Measurements from ENCODE around the gene BPNT1.

The BPNT1 gene, protein sequence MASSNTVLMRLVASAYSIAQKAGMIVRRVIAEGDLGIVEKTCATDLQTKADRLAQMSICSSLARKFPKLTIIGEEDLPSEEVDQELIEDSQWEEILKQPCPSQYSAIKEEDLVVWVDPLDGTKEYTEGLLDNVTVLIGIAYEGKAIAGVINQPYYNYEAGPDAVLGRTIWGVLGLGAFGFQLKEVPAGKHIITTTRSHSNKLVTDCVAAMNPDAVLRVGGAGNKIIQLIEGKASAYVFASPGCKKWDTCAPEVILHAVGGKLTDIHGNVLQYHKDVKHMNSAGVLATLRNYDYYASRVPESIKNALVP

DNA sequence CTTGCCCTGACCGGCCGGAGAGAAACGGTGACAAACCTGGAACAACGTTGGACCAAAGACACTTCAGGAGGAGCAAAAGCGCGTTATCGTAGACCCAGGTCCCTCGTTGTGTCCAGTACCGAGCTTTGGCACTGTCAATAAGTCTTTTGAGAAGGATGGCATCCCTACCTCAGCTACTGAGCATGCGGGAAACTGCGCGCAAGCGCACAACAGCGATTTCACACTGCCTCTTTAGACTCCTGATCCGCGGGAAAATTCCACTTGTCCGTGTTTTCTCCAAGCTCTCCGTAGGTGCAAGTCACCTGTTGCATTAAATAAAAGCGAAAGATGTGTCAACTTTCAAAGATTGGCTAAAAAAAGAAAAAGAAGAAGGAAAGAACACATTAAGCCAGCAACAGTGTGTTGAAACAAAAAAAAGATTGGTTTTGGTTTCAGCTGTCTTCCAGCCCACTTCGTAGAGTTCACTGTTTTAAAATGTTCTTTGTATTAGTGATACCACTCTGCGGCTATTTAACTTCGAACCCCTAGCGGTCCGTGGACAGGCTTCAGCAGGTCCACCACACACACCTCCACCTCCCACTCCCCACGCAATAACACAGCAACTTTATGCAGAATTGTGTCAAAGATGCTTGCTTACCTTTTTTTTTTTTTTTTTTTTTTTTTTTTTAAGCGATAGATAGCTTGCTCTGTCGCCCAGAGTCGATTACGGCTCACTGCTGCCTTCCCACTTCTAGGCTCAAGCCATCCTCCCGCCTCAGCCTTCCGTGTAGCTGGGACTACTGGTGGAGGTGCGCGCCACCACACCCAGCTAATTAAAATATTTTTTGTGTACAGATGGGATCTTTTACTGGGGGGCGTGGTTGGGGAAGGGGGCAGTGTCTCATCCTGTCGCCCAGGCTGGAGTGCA is at the start of gene BPNT1:
Gene BPNT1, minus strand, starts transcription at position 139 of the 907 bp plus-strand sequence. CDS start 9,942 bp downstream, outside the sequence.
- no peaks in the 10 kb centered on the region for H3K9me3 ChIP-seq
- no peaks in the 10 kb centered on the region for H3K27me3 ChIP-seq
- TF ChIP-seq, protein P1, sequence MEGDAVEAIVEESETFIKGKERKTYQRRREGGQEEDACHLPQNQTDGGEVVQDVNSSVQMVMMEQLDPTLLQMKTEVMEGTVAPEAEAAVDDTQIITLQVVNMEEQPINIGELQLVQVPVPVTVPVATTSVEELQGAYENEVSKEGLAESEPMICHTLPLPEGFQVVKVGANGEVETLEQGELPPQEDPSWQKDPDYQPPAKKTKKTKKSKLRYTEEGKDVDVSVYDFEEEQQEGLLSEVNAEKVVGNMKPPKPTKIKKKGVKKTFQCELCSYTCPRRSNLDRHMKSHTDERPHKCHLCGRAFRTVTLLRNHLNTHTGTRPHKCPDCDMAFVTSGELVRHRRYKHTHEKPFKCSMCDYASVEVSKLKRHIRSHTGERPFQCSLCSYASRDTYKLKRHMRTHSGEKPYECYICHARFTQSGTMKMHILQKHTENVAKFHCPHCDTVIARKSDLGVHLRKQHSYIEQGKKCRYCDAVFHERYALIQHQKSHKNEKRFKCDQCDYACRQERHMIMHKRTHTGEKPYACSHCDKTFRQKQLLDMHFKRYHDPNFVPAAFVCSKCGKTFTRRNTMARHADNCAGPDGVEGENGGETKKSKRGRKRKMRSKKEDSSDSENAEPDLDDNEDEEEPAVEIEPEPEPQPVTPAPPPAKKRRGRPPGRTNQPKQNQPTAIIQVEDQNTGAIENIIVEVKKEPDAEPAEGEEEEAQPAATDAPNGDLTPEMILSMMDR (IDR thresholded peaks at IDR 0.05) = peak; percentile 12
- H3K36me3 ChIP-seq = no peaks in the 10 kb centered on the region
- H3K27ac ChIP-seq = peak within 1 kb of the TSS; percentile 87
- peak within 1 kb of the TSS; percentile 69 to 72 for H3K4me3 ChIP-seq (ENCODE audit: low read depth in 1 of 2, low read length in 1 of 2)
- peaks cover 20 to 22% of the 10 kb centered on the region in 2 experiments for H3K4me1 ChIP-seq (ENCODE audit: control insufficient read depth in 1 of 2, insufficient read depth in 1 of 2, low read depth in 1 of 2, low read length in 1 of 2)

DNA sequence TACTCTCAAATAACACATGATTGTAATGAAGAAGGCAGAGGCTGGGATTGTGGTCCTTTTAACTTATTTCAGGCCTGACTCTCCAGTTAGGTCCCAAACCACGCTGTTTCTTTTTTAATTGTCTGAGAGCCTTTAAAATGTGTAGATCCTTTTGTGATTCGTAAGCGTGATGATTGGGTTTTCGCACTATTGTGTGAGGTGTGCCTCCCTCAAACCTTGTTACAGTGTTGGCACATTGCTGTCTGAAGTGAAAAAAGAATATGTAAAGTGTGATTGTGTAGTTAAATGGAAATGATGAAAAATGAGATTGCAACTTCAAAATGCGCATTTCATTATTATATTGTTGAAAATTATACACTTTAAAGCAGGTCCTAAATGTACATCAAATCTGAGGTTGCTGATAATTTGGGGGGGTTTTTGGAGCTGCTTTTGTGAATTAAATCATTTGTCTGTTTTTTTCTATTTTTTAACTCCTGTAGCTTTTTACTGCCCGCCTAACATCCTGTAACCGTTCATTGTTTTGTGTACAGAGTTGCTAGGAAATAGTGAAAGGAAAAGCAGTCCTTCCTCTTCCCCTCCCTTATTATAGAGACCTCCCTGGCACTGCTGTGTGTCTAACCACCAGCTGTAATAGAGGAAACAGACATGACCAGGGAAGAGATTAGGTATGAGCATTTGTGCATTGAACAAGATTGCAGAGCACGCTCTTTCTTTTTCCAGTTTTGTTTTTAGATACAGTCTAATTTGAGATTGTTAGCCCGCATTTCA is 47.6 kb upstream of the BPNT1 start:
- Histone ChIP-seq H3K4me3 (ENCODE audit: low read depth in 1 of 2, low read length in 1 of 2) (no peak overlapping the region), H3K27ac (no peak overlapping the region), H3K27me3 (no peaks in the 10 kb centered on the region), H3K9me3 (no peaks in the 10 kb centered on the region), H3K4me1 (ENCODE audit: control insufficient read depth in 1 of 2, insufficient read depth in 1 of 2, low read depth in 1 of 2, low read length in 1 of 2) (no peaks in the 10 kb centered on the region), H3K36me3 (peaks cover 85% of the 10 kb centered on the region)
- TF ChIP-seq, protein P1 (IDR thresholded peaks at IDR 0.05) = no peak

DNA sequence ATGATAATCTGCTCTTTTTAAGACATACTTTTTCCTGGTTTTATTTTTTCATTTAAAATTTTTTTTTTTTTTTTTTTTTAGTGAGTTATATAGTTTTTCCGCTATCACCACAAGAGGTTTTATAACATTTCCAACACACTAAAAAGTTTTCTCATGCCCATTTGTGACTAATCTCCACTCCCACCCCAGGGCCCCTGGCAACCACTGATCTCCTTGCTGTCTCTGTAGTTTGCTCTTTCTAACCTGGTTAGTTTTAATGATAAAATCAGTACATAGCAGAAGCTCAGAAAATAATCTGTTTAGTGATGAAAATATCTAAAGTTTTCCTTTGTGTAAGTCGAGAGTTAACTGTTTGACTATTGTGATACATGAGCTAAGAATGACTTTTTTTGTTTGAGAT is 46.2 kb upstream of the BPNT1 start:
- H3K27ac ChIP-seq = no peak overlapping the region

DNA sequence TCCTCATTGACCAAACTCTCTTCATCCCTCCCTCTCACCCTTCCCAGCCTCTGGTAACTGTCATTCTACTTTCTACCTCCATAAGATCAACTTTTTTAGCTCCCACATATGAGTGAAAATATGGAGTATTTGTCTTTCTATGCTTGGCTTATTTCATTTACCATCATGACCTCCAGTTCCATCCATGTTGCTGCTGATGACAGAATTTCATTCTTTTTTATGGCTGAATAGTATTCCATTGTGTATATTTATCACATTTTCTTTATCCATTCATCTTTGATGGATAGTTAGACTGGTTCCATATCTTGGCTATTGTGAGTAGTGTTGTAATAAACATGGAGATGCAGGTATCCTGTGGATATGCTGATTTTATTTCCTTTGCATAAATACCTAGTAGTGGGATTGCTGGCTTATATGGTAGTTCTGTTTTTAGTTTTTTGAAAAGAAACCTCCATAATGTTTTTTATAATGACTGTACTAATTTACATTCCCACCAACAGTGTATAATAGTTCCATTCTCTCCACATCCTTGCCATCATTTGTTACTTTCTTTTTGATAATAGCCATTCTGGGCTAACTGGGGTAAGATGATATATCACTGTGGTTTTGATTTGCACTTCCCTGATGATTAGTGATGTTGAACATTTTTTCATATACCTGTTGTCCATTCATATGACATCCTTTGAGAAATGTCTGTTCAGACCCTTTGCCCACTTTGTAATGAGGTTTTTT is 40.1 kb upstream of the BPNT1 start:
- TF ChIP-seq, protein P1 (IDR thresholded peaks at IDR 0.05) = no peak
- Histone ChIP-seq H3K27ac (no peak overlapping the region), H3K27me3 (no peaks in the 10 kb centered on the region), H3K4me1 (ENCODE audit: control insufficient read depth in 1 of 2, insufficient read depth in 1 of 2, low read depth in 1 of 2, low read length in 1 of 2) (peaks cover 0 to 7% of the 10 kb centered on the region in 2 experiments), H3K9me3 (no peaks in the 10 kb centered on the region), H3K4me3 (ENCODE audit: low read depth in 1 of 2, low read length in 1 of 2) (no peak overlapping the region), H3K36me3 (peaks cover 58% of the 10 kb centered on the region)

More for the DNA sequence above, 46.2 kb upstream of the BPNT1 start:
- TF ChIP-seq, protein P1 (IDR thresholded peaks at IDR 0.05) = no peak
- Histone ChIP-seq H3K27me3 (no peaks in the 10 kb centered on the region), H3K36me3 (peaks cover 77% of the 10 kb centered on the region), H3K4me3 (ENCODE audit: low read depth in 1 of 2, low read length in 1 of 2) (no peak overlapping the region), H3K9me3 (no peaks in the 10 kb centered on the region), H3K4me1 (ENCODE audit: control insufficient read depth in 1 of 2, insufficient read depth in 1 of 2, low read depth in 1 of 2, low read length in 1 of 2) (no peaks in the 10 kb centered on the region)

DNA sequence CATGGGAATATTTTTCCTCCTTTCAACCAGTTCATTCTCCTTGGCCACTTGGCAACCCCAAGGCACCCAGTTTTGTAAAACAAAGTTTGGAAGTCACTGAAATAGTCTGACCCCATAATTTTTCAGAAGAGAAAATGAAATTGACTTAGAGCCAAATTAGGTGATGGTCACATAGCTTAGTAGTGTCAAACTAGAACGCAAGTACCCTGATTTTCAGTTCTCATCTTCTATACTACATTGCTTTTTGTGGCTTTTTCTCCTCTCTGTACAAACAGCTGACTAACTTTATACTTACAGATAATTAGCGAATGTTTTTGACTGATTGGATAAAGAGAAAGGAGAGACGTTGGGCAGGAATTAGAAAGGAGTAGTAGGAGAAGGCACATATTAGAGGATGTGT is 37.5 kb upstream of the BPNT1 start:
- no peak overlapping the region for H3K27ac ChIP-seq
- H3K27me3 ChIP-seq = no peaks in the 10 kb centered on the region
- peaks cover 42% of the 10 kb centered on the region for H3K36me3 ChIP-seq

More for the DNA sequence above, 37.5 kb upstream of the BPNT1 start:
- peaks cover 0 to 10% of the 10 kb centered on the region in 2 experiments for H3K4me1 ChIP-seq (ENCODE audit: control insufficient read depth in 1 of 2, insufficient read depth in 1 of 2, low read depth in 1 of 2, low read length in 1 of 2)
- TF ChIP-seq, protein P1 (IDR thresholded peaks at IDR 0.05) = no peak
- H3K4me3 ChIP-seq (ENCODE audit: low read depth in 1 of 2, low read length in 1 of 2) = no peak overlapping the region
- no peaks in the 10 kb centered on the region for H3K9me3 ChIP-seq
